Ishikawa (cell line): ENCODE measurements around the gene GIPC1.

ENCODE experiments used
- CEBPB ChIP-seq: IDR thresholded peaks from 2 replicates; pipeline ENCODE4 v1.6.1; 2012
- CREB1 ChIP-seq: IDR thresholded peaks from 2 replicates; pipeline ENCODE4 v1.6.1; 2012; ENCODE audit warnings: low read depth
- EGR1 ChIP-seq: IDR thresholded peaks from 2 replicates; pipeline ENCODE4 v1.6.1; 2012
- EP300 ChIP-seq: IDR thresholded peaks from 2 replicates; pipeline ENCODE4 v1.6.1; 2012; ENCODE audit warnings: borderline replicate concordance
- FOXM1 ChIP-seq: IDR thresholded peaks from 2 replicates; pipeline ENCODE4 v1.6.1; 2012; ENCODE audit warnings: low read depth, borderline replicate concordance
- MAX ChIP-seq: IDR thresholded peaks from 2 replicates; pipeline ENCODE4 v1.6.1; 2012
- NFIC ChIP-seq: IDR thresholded peaks from 2 replicates; pipeline ENCODE4 v1.6.1; 2012
- RAD21 ChIP-seq: IDR thresholded peaks from 2 replicates; pipeline ENCODE4 v1.6.1; 2012; ENCODE audit warnings: low read depth
- REST ChIP-seq: IDR thresholded peaks from 2 replicates; pipeline ENCODE4 v1.6.1; 2012; ENCODE audit warnings: low read depth, mild to moderate bottlenecking
- TAF1 ChIP-seq: IDR thresholded peaks from 2 replicates; pipeline ENCODE4 v1.6.1; 2012; ENCODE audit warnings: low read depth, mild to moderate bottlenecking
- TCF12 ChIP-seq: IDR thresholded peaks from 2 replicates; pipeline ENCODE4 v1.6.1; 2012; ENCODE audit warnings: low read depth
- TEAD4 ChIP-seq: IDR thresholded peaks from 2 replicates; pipeline ENCODE4 v1.6.1; 2012
- USF1 ChIP-seq: IDR thresholded peaks from 2 replicates; pipeline ENCODE4 v1.6.1; 2012
- YY1 ChIP-seq: IDR thresholded peaks from 2 replicates; pipeline ENCODE4 v1.6.1; 2012; ENCODE audit warnings: low read depth
- ZBTB7A ChIP-seq: IDR thresholded peaks from 2 replicates; pipeline ENCODE4 v1.6.1; 2012; ENCODE audit warnings: low read depth

GIPC1 gene

GRCh38 chr19:14526423-14526822, 30.5 kb upstream of the GIPC1 start:
- TF ChIP-seq ZBTB7A (no peak), TCF12 (no peak), YY1 (no peak), EP300 (no peak), NFIC (no peak), USF1 (no peak), REST (no peak), CREB1 (no peak), TAF1 (no peak), TEAD4 (no peak), EGR1 (no peak), FOXM1 (no peak), MAX (no peak)

- TF ChIP-seq RAD21: no peak
- TF ChIP-seq EGR1: no peak
- TF ChIP-seq FOXM1: no peak
- no peak for TF ChIP-seq TCF12
- no peak for TF ChIP-seq NFIC
- TF ChIP-seq ZBTB7A: no peak
- TF ChIP-seq CREB1: no peak
- no peak for TF ChIP-seq TEAD4
- TF ChIP-seq MAX: no peak
- no peak for TF ChIP-seq REST
- no peak for TF ChIP-seq EP300
- TF ChIP-seq CEBPB: no peak
- no peak for TF ChIP-seq YY1
These were observed 29.8 kb upstream of the GIPC1 start for GRCh38 chr19:14525729-14526128.

GRCh38 chr19:14520543-14520942, 24.6 kb upstream of the GIPC1 start:
- TF ChIP-seq TCF12: no peak
- TF ChIP-seq EP300: no peak
- no peak for TF ChIP-seq REST
- no peak for TF ChIP-seq CEBPB
- TF ChIP-seq YY1: no peak
- TF ChIP-seq FOXM1: no peak
- TF ChIP-seq ZBTB7A: no peak
- TF ChIP-seq USF1: no peak
- TF ChIP-seq CREB1: no peak
- no peak for TF ChIP-seq RAD21
- TF ChIP-seq TAF1: no peak
- no peak for TF ChIP-seq NFIC
- TF ChIP-seq EGR1: no peak
- no peak for TF ChIP-seq TEAD4
- TF ChIP-seq MAX: no peak

- TF ChIP-seq ZBTB7A (no peak), EGR1 (no peak), RAD21 (no peak), MAX (no peak), USF1 (no peak), YY1 (no peak), TEAD4 (no peak), TCF12 (no peak), CEBPB (no peak), NFIC (no peak), TAF1 (no peak), CREB1 (no peak), REST (no peak), EP300 (no peak), FOXM1 (no peak)
These were observed 24.0 kb upstream of the GIPC1 start for GRCh38 chr19:14519860-14520407.
